Astrocyte (in vitro differentiated cells and primary cell): ENCODE data around the gene IGF1R. TPM values are rescaled to one million over a fixed set of nuclear protein-coding genes. Genes with fewer than 3 reads are reported as not detected.

Experiments
- DNase-seq: peaks from one replicate; pipeline ENCODE4 v3.0.0-alpha.2; 2010; ENCODE audit warnings: low read depth
- FAIRE-seq: peaks from 2 replicates; lab custom pipeline; 2011; peaks lifted over from hg19 to GRCh38; lab: Jason Lieb, UNC
- H2AFZ ChIP-seq: 2 replicates; pipeline ENCODE4 v1.6.0; 2012; ENCODE audit warnings: low read depth, low read length, inconsistent platforms
- H3K27ac ChIP-seq: 2 replicates; pipeline ENCODE4 v1.5.1; 2011; ENCODE audit warnings: low read depth, low read length, inconsistent platforms
- H3K27me3 ChIP-seq: 2 replicates; pipeline ENCODE4 v1.6.0; 2011; ENCODE audit warnings: low read length, inconsistent platforms; ENCODE audit not compliant: insufficient read depth
- H3K36me3 ChIP-seq: 2 replicates; pipeline ENCODE4 v1.5.1; 2011; ENCODE audit warnings: low read length, inconsistent platforms; ENCODE audit not compliant: insufficient read depth
- H3K4me1 ChIP-seq: 2 replicates; pipeline ENCODE4 v1.5.1; 2011; ENCODE audit warnings: low read length, inconsistent platforms; ENCODE audit not compliant: insufficient read depth
- H3K4me2 ChIP-seq: 2 replicates; pipeline ENCODE4 v1.6.0; 2012; ENCODE audit warnings: low read length, inconsistent platforms
- H3K4me3 ChIP-seq: 2 replicates; pipeline ENCODE4 v1.5.1; 2011; ENCODE audit warnings: low read depth, mild to moderate bottlenecking, low read length, inconsistent platforms; ENCODE audit not compliant: insufficient read depth
- H3K79me2 ChIP-seq: 2 replicates; pipeline ENCODE4 v1.6.0; 2012; ENCODE audit warnings: mild to moderate bottlenecking, low read length, inconsistent platforms; ENCODE audit not compliant: insufficient read depth
- H3K9ac ChIP-seq: 2 replicates; pipeline ENCODE4 v1.6.0; 2012; ENCODE audit warnings: mild to moderate bottlenecking, low read length, inconsistent platforms
- H3K9me3 ChIP-seq: 2 replicates; pipeline ENCODE4 v1.5.1; 2012; ENCODE audit warnings: low read depth, mild to moderate bottlenecking, low read length, inconsistent platforms; ENCODE audit not compliant: insufficient read depth
- H4K20me1 ChIP-seq: 2 replicates; pipeline ENCODE4 v1.6.0; 2012; ENCODE audit warnings: low read length, inconsistent platforms; ENCODE audit not compliant: insufficient read depth
- H3K27ac Mint-ChIP-seq: one replicate; pipeline ENCODE4 v1.8.0; 2021; ENCODE audit warnings: mild to moderate bottlenecking, mixed read lengths; ENCODE audit not compliant: unreplicated experiment
- H3K27me3 Mint-ChIP-seq: one replicate; pipeline ENCODE4 v1.8.0; 2021; ENCODE audit warnings: low read depth, mixed read lengths; ENCODE audit not compliant: unreplicated experiment
- H3K36me3 Mint-ChIP-seq: one replicate; pipeline ENCODE4 v1.8.0; 2021; ENCODE audit warnings: low read depth, mixed read lengths; ENCODE audit not compliant: unreplicated experiment
- H3K4me1 Mint-ChIP-seq: one replicate; pipeline ENCODE4 v1.8.0; 2021; ENCODE audit warnings: low read depth, mixed read lengths; ENCODE audit not compliant: unreplicated experiment
- H3K4me3 Mint-ChIP-seq: one replicate; pipeline ENCODE4 v1.8.0; 2021; ENCODE audit warnings: mild to moderate bottlenecking, moderate library complexity, mixed read lengths; ENCODE audit not compliant: unreplicated experiment
- H3K9me3 Mint-ChIP-seq: one replicate; pipeline ENCODE4 v1.8.0; 2021; ENCODE audit warnings: mild to moderate bottlenecking, mixed read lengths; ENCODE audit not compliant: unreplicated experiment
- EZH2 ChIP-seq: IDR thresholded peaks from 2 replicates; pipeline ENCODE4 v1.6.1; 2012; ENCODE audit warnings: mild to moderate bottlenecking, low read length, inconsistent platforms; ENCODE audit not compliant: insufficient read depth
- total RNA-seq: library from RNA; stranded (reverse); gene quantifications from 2 replicates; pipeline ENCODE4 v1.2.1, GENCODE V29; 2021
- TF ChIP-seq, protein P1 (sequence below): IDR thresholded peaks from 2 replicates; pipeline ENCODE4 v1.5.1; 2011; ENCODE audit warnings: low read depth, mild to moderate bottlenecking, inconsistent platforms, low read length, moderate library complexity; ENCODE audit not compliant: insufficient read depth

Gene IGF1R
- total RNA-seq, 1 donor from 2014 or later, result 270 TPM

DNA sequence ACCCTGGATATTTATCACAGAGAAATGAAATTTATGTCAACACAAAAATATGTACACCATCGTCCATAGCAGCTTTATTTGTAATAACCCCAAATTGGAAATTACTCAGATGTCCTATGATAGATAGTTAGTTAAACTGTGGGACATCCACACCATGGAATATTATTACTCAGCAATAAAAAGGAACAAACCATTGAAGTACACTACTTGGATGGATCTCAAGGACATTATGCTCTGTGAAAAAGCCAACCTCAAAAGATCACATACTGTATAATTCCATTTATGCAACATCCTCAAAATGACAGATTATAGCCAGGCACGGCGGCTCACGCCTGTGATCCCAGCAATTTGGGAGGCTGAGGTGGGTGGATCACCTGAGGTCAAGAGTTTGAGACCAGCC lies 246.0 kb downstream of the IGF1R start:
- peak overlapping the region; percentile 95 for H3K27ac Mint-ChIP-seq
- TF ChIP-seq, protein P1, sequence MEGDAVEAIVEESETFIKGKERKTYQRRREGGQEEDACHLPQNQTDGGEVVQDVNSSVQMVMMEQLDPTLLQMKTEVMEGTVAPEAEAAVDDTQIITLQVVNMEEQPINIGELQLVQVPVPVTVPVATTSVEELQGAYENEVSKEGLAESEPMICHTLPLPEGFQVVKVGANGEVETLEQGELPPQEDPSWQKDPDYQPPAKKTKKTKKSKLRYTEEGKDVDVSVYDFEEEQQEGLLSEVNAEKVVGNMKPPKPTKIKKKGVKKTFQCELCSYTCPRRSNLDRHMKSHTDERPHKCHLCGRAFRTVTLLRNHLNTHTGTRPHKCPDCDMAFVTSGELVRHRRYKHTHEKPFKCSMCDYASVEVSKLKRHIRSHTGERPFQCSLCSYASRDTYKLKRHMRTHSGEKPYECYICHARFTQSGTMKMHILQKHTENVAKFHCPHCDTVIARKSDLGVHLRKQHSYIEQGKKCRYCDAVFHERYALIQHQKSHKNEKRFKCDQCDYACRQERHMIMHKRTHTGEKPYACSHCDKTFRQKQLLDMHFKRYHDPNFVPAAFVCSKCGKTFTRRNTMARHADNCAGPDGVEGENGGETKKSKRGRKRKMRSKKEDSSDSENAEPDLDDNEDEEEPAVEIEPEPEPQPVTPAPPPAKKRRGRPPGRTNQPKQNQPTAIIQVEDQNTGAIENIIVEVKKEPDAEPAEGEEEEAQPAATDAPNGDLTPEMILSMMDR, result no peak
- TF ChIP-seq EZH2, result no peak
- Histone ChIP-seq H3K27ac (peak overlapping the region; percentile 99), H4K20me1 (no peaks in the 10 kb centered on the region), H3K4me2 (no peak overlapping the region), H3K4me1 (peaks cover 69% of the 10 kb centered on the region), H3K27me3 (no peaks in the 10 kb centered on the region), H2AFZ (no peak overlapping the region), H3K9ac (peak overlapping the region; percentile 13), H3K79me2 (peaks cover 53% of the 10 kb centered on the region), H3K9me3 (no peaks in the 10 kb centered on the region), H3K4me3 (no peak overlapping the region), H3K36me3 (peaks cover 9% of the 10 kb centered on the region)
- DNase-seq (no peak), FAIRE-seq (no peak)
- H3K36me3 Mint-ChIP-seq, result peaks cover 21% of the 10 kb centered on the region
- peaks cover 85% of the 10 kb centered on the region for H3K4me1 Mint-ChIP-seq
- no peak overlapping the region for H3K4me3 Mint-ChIP-seq
- no peaks in the 10 kb centered on the region for H3K9me3 Mint-ChIP-seq
- H3K27me3 Mint-ChIP-seq, result no peaks in the 10 kb centered on the region

DNA sequence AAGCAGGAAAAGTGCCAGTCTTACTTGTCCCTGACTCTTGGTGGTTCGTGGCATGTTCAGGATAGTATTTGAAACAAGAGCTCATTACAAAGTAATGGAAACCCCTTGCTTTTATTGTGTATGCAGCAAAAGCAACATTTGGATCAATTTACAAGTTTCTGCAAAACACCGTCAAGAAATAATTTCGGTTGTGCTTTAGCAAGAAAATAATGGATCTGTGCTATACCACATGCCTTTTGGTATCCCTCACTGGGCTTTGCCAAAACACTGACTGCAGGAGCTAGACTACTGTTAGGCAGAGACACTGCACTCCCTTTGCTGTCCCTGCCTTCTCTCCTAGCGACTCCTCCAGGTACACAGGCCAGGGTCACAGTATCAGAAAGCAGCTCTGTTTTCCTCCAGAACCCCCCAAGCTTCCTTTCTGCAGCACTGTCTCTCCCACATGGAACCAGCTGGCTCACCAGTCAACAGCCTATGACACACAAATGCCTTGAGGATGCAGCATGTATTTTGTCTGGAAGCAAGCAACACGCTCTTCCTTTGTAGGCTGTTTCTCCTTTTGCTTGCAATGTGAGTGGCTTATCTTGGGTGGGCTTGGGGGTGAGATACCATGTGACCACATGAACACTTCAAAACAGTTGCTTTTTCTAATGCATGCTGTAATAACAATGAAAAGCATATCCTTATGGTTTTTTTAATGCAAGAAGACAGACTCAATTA lies 247.8 kb downstream of the IGF1R start:
- Mint-ChIP-seq H3K4me1 (peaks cover 81% of the 10 kb centered on the region), H3K27me3 (no peaks in the 10 kb centered on the region), H3K27ac (peak overlapping the region; percentile 99), H3K4me3 (peak overlapping the region; percentile 28), H3K9me3 (no peaks in the 10 kb centered on the region), H3K36me3 (peaks cover 24% of the 10 kb centered on the region)
- Histone ChIP-seq H3K36me3 (peaks cover 12% of the 10 kb centered on the region), H3K9me3 (no peaks in the 10 kb centered on the region), H3K27me3 (no peaks in the 10 kb centered on the region), H3K4me2 (peak overlapping the region; percentile 71), H3K9ac (peak overlapping the region; percentile 81), H3K4me1 (peaks cover 72% of the 10 kb centered on the region), H2AFZ (no peak overlapping the region), H3K27ac (peak overlapping the region; percentile 99), H3K4me3 (peak overlapping the region; percentile 17), H4K20me1 (no peaks in the 10 kb centered on the region), H3K79me2 (peaks cover 58% of the 10 kb centered on the region)
- peak; percentile 90 for DNase-seq
- peak; percentile 73 for FAIRE-seq
- TF ChIP-seq, protein P1, result no peak
- TF ChIP-seq EZH2, result no peak
